NCI-H1436 treated with DMSO at 0.1 percent for 48 hours (cell line): ENCODE measurements around the gene IRF8.
"Not testable (repeated sequence)": the region's sequence is repeated elsewhere in the genome, so short reads cannot be mapped to it uniquely, and the experiment has no call there.

ENCODE experiments used
- DNase-seq: peaks from one replicate; lab custom pipeline; 2025; lab: John Stamatoyannopoulos, UW

IRF8 gene

GRCh38 chr16:85898521-85899442, at the start of gene IRF8:
Gene IRF8, plus strand, starts transcription at chr16:85899162. Its CDS starts 3,854 bp downstream, at chr16:85903016.
- DNase-seq, result no peak

- no peak for DNase-seq
These were observed 49.6 kb upstream of the IRF8 start for GRCh38 chr16:85849388-85849787.

- DNase-seq, result no peak
These were observed 48.5 kb upstream of the IRF8 start for GRCh38 chr16:85850344-85850880.

GRCh38 chr16:85851034-85851785, 47.8 kb upstream of the IRF8 start:
- DNase-seq, result no peak

- no peak for DNase-seq
These were observed 45.1 kb upstream of the IRF8 start for GRCh38 chr16:85853547-85854545.

- no peak for DNase-seq
These were observed 44.0 kb upstream of the IRF8 start for GRCh38 chr16:85854935-85855334.

GRCh38 chr16:85856079-85856478, 42.9 kb upstream of the IRF8 start:
- DNase-seq, result no peak

GRCh38 chr16:85856585-85856984, 42.4 kb upstream of the IRF8 start:
- DNase-seq, result no peak

- no peak for DNase-seq
These were observed 41.6 kb upstream of the IRF8 start for GRCh38 chr16:85857406-85857805.

- DNase-seq, result not testable (repeated sequence)
These were observed 40.4 kb upstream of the IRF8 start for GRCh38 chr16:85858571-85858970.

- no peak for DNase-seq
These were observed 39.8 kb upstream of the IRF8 start for GRCh38 chr16:85858984-85859817.

- no peak for DNase-seq
These were observed 39.2 kb upstream of the IRF8 start for GRCh38 chr16:85859818-85860125.

- no peak for DNase-seq
These were observed 38.4 kb upstream of the IRF8 start for GRCh38 chr16:85860413-85861094.

GRCh38 chr16:85861095-85861825, 37.7 kb upstream of the IRF8 start:
- no peak for DNase-seq

- DNase-seq, result no peak
These were observed 36.2 kb upstream of the IRF8 start for GRCh38 chr16:85862476-85863383.

- DNase-seq, result no peak
These were observed 35.6 kb upstream of the IRF8 start for GRCh38 chr16:85863384-85863774.

- DNase-seq, result no peak
These were observed 34.0 kb upstream of the IRF8 start for GRCh38 chr16:85864965-85865364.

- DNase-seq, result no peak
These were observed 31.8 kb upstream of the IRF8 start for GRCh38 chr16:85867189-85867588.
